Spinal cord (tissue), 10 donors: Measurements from ENCODE around the gene ESYT2. TPM values are rescaled to one million over a fixed set of nuclear protein-coding genes. Genes with fewer than 3 reads are reported as not detected.
"Not testable (repeated sequence)": the region's sequence is repeated elsewhere in the genome, so short reads cannot be mapped to it uniquely, and the experiment has no call there.

Experiments
- DNase-seq, 6 donors: peaks; one replicate each; pipeline versions ENCODE4 v3.0.0 to v3.0.0-alpha.2; 2013 to 2015; ENCODE audit warnings: low spot score in 6 of 6, low read depth in 4 of 6
- H3K27ac ChIP-seq: one replicate; pipeline ENCODE4 v1.5.1; 2013; ENCODE audit warnings: low read depth, low read length, control low read depth
- H3K27me3 ChIP-seq: one replicate; pipeline ENCODE4 v1.6.1; 2013; ENCODE audit warnings: low read length; ENCODE audit not compliant: control insufficient read depth, insufficient read depth
- H3K36me3 ChIP-seq: one replicate; pipeline ENCODE4 v1.6.1; 2013; ENCODE audit warnings: low read length; ENCODE audit not compliant: control insufficient read depth, insufficient read depth
- H3K4me1 ChIP-seq: one replicate; pipeline ENCODE4 v1.6.1; 2013; ENCODE audit warnings: low read length; ENCODE audit not compliant: control insufficient read depth, insufficient read depth
- H3K4me3 ChIP-seq: one replicate; pipeline ENCODE4 v1.5.1; 2013; ENCODE audit warnings: low read depth, low read length, control low read depth
- H3K9me3 ChIP-seq: one replicate; pipeline ENCODE4 v1.6.1; 2013; ENCODE audit warnings: low read length; ENCODE audit not compliant: control insufficient read depth, insufficient read depth
- WGBS: methylation state at CpG from one replicate; pipeline ENCODE4 v1.1.5; 2013; ENCODE audit warnings: missing lambda C conversion rate; ENCODE audit not compliant: insufficient coverage; 5-methylcytosine and 5-hydroxymethylcytosine counted together
- polyA plus RNA-seq, 2 donors: library from polyadenylated mRNA; unstranded; fragments of 120-200 nt; gene quantifications; one replicate each; pipeline ENCODE4 v1.2.1, GENCODE V29; 2013; ENCODE audit not compliant: insufficient read length in 2 of 2
- total RNA-seq, 2 donors: library from RNA; depleted of rRNA in 1 of 2; stranded (reverse); fragments of 120-200 nt in 1 of 2; fragments of >200 nt in 1 of 2; gene quantifications; one replicate each; pipeline versions ENCODE4 v1.2.3 to v1.2.4, GENCODE V29; 2013 to 2014
- donor health status: healthy.

The ESYT2 gene
- total and polyA plus RNA-seq, 4 donors = 28.0 to 73.9 (median 51.9) TPM

DNA sequence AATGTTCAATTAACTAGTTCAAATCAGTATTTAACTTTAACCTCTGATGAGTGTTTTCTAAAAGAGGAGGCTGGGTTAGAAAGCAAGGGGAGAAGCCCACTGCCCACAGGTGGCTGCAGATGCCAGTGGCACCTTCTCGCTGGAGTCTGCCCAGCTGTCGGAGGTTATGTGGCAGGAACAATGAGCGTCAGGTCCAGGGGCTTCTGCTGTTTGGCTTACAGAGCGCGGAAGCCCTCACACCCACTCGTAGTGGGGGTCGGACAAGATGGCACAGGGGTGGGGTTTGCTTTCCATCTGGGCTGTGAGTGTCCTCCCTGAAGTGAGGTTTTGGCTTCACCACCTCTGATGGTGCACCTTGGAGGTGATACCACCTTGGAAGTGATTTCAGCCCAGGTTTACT lies 35.5 kb upstream of the ESYT2 start:
- Histone ChIP-seq H3K27me3 (no peaks in the 10 kb centered on the region), H3K36me3 (peaks cover 8% of the 10 kb centered on the region), H3K27ac (peak overlapping the region; percentile 26), H3K9me3 (no peaks in the 10 kb centered on the region), H3K4me1 (peaks cover 20% of the 10 kb centered on the region), H3K4me3 (no peak overlapping the region)
- WGBS = 95% methylated on average over 7 of the region's 7 CpGs
- DNase-seq = no peak

DNA sequence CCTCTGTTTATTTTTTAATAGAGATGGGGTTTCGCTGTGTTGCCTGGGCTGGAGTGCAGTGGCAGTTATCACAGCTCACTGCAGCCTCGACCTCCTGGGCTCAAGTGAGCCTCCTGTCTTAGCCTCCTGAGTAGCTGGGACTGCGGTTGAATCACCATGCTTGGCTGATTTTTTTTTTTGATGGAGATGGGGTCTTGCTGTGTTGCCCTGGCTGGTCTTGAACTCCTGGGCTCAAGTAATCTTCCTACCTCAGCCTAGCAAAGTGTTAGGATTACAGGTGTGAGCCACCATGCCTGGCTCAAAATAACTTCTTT lies 35.2 kb upstream of the ESYT2 start:
- WGBS = 100% methylated on average over 3 of the region's 3 CpGs
- H3K27me3 ChIP-seq = no peaks in the 10 kb centered on the region
- peaks cover 7% of the 10 kb centered on the region for H3K36me3 ChIP-seq
- H3K27ac ChIP-seq = peak overlapping the region; percentile 26
- peaks cover 22% of the 10 kb centered on the region for H3K4me1 ChIP-seq
- no peaks in the 10 kb centered on the region for H3K9me3 ChIP-seq
- no peak for DNase-seq
- H3K4me3 ChIP-seq = peak overlapping the region; percentile 6

DNA sequence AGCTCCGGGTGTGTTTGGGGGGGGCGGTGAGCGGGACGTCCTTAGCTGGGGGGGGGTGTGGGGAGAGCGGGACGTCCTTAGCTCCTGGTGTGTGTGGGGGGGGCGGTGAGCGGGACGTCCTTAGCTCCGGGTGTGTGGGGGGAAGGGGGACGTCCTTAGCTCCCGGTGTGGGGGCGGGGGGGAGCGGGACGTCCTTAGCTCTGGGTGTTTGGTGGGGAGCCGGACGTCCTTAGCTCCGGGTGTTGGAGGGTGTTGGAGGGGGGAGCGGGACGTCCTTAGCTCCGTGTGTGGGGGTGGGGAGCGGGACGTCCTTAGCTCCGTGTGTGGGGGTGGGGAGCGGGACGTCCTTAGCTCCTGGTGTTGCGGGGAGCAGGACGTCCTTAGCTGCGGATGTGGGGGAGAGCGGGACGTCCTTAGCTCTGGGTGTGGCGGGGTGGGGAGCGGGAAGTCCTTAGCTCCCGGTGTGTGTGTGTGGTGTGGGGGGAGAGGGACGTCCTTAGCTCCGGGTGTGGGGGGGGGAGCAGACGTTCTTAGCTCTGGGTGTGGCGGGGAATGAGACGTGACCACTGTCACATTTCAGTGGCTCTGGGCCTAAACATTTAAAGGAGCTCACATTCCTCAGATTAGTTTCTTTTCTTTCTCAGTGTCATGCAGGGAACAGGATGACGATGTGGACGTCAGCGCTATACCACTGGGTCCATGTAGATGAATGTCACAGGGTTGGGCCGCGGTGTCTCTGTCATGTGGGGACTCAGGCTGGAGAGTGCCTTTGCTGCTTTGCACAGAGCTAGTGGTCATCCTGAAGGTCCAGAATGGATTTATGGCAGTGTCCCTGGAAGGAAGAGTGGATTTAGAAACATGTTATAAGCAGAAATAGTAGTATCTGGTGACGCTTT lies 34.5 kb upstream of the ESYT2 start:
- Histone ChIP-seq H3K4me3 (peak overlapping the region; percentile 6), H3K27ac (peak overlapping the region; percentile 26)

DNA sequence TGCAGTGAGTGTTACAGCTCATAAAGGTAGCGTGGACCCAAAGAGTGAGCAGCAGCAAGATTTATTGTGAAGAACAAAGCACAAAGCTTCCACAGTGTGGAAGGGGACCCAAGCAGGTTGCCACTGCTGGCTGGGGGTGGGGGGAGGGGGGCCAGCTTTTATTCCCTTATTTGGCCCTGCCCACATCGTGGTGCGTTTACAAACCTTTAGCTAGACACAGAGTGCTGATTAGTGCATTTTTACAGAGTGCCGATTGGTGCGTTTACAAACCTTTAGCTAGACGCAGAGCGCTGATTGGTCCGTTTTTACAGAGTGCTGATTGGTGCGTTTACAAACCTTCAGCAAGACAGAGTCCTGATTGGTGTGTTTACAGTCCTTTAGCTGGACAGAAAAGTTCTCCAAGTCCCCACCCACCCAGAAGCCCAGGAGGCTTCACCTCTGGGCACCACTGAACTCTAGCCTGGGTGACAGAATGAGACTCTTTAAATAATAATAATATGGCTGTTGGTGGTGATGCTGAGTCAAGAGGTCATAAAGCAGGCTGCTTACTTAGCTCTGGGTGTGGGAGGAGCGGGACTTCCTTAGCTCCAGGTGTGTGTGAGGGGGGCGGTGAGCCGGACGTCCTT lies 33.8 kb upstream of the ESYT2 start:
- WGBS = 93% methylated on average over 7 of the region's 13 CpGs
- peak in 1 of 6 donors; percentile 9 for DNase-seq
- not testable (repeated sequence) for H3K4me3 ChIP-seq, H3K9me3 ChIP-seq, H3K27ac ChIP-seq, H3K27me3 ChIP-seq, H3K36me3 ChIP-seq
- H3K4me1 ChIP-seq = peaks cover 22% of the 10 kb centered on the region

More for the DNA sequence above, 34.5 kb upstream of the ESYT2 start:
- Histone ChIP-seq H3K4me1 (peaks cover 22% of the 10 kb centered on the region), H3K9me3 (no peaks in the 10 kb centered on the region), H3K36me3 (peaks cover 5% of the 10 kb centered on the region), H3K27me3 (no peaks in the 10 kb centered on the region)
- WGBS = 28% methylated on average over 23 of the region's 45 CpGs
- peak in 2 of 6 donors; percentile 60 to 61 for DNase-seq

DNA sequence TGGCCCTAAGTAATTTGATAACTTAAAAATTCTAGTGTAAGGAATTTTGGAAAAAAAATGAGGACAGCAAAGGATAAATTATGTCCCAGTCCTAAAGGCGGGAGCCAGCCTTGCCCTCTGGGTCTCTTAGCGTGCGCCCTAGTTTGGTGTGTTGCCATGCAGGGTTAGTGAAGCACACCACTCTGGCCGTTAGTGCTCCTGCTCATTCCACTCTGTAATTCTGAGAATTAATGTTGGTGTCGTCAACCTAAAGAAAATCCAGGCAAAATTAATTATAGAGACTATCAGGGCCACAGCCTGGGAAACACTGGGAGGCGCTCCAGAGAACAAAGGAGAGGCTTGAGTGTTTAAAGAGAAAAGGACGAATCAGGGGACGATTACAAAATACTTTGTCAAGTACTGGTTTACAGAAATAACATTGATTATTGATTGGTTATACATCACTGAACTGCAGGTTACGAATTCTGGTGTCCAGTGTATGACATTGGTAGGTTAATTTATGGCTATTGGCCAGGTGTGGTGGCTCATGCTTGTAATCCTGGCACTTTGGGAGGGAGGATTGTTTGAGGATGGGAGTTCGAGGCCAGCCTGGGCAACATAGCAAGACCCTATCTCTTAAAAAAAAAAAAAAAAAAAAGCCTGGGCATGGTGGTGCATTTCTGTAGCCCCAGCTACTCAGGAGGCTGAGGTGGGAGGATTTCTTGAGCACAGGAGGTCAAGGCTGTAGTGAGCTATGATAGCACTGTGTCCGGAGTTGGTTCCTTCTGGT lies 32.8 kb upstream of the ESYT2 start:
- Histone ChIP-seq H3K4me1 (peaks cover 22% of the 10 kb centered on the region), H3K36me3 (peaks cover 2% of the 10 kb centered on the region), H3K27ac (no peak overlapping the region), H3K27me3 (no peaks in the 10 kb centered on the region), H3K9me3 (no peaks in the 10 kb centered on the region), H3K4me3 (no peak overlapping the region)
- 89% methylated on average over 7 of the region's 11 CpGs for WGBS
- no peak for DNase-seq

DNA sequence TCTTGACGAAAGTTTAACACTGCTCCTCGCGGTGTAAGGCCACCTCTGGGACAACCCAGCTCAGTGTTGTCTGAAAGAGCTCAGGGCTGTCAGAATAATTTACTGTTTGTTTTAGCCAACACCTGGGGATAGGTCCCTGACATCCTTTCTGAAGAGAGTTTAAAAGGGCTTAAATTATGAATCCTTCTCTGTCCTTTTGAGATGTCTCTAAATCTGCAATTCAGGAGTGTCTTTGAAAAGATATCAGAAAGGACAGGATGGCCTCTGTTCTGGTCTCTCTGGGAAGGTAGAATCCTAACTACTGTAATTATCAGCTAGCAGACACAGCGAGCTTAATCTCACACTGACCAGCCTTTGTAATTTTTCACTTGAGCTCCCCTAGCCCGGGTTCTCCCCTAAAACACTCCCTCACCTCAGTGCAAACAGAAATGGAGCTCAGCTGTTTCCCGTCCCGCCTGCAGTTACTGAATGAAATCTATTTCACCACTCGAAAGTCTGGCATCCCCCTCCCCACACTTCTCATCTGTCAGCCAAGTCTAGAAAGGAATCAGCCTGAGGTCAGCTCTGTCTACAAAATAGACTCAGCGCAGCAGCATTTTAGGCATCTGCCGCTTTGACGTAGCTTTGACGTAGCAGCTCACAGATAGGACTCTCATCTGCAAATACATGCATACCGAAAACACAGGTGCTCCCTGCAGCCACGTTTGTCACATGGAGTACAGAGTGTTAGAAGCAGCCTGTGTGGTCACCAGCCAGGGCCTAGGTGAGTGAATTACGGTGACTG lies 31.9 kb upstream of the ESYT2 start:
- 53% methylated on average over 14 of the region's 15 CpGs for WGBS
- Histone ChIP-seq H3K4me1 (peaks cover 22% of the 10 kb centered on the region), H3K27ac (no peak overlapping the region), H3K4me3 (no peak overlapping the region), H3K27me3 (no peaks in the 10 kb centered on the region), H3K9me3 (no peaks in the 10 kb centered on the region), H3K36me3 (peaks cover 2% of the 10 kb centered on the region)
- no peak for DNase-seq

DNA sequence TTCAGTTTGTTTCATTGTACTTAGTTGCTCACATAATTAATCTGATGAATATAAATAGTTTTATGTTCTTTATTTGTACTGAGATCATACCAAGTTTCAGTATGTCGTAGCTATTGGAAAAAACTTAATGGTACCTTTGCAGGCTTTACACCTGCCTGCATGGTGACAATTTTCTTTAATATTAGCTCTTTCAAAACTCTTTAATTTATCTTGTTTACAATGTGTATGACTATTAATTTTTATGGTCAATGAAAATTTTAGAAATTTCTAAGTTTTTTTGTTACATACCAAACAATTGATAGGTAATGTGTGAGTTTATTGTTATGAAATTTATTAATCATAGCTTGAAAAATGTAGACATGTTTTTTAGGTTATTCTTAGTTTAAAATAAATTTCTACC lies 31.1 kb upstream of the ESYT2 start:
- WGBS = no CpG with 5 or more reads among the region's 1 CpG
- DNase-seq = no peak
- H3K4me3 ChIP-seq = no peak overlapping the region
- peaks cover 2% of the 10 kb centered on the region for H3K36me3 ChIP-seq
- peaks cover 22% of the 10 kb centered on the region for H3K4me1 ChIP-seq
- no peaks in the 10 kb centered on the region for H3K27me3 ChIP-seq
- no peak overlapping the region for H3K27ac ChIP-seq
- no peaks in the 10 kb centered on the region for H3K9me3 ChIP-seq

DNA sequence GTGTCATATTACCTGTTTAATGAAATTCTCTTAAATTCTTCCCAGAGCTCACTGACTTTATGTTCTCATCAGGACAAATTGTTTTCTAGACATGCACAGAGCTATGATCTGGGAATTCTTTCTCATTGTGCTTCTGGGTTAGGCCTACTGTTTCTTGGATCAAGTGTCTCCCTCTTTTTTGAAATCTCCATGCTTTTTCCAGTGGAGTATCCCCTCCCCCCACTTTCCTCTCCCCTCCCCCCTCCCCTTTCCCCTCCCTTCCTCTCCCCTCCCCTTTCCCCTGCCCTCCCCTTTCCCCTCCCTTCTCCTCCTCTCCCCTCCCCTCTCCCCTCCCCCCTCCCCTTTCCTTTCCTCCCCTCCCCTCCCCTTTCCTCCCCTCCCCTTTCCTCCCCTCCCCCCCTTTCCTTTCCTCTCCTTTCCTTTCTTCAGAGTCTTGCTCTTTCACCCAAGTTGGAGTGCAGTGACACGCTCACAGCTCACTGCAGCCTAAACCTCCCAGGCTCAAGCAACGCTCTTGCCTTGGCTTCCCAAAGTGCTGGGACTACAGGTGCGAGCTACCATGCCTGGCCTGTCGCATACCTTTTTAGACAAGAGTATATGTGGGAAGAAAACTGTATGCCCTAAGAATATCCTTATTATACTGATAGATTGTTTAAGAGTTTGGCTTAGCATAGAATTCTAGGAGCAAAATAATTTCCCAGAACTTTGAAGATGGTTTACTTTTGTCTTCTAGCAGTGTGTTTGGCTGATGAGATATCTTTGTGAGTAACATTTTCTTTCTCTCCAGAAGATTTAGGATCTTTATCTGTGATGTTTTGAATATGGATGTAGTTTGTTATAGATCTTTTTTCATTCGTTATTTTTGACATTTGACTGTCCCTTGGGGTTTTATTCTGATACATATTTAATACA lies 29.5 kb upstream of the ESYT2 start:
- peaks cover 13% of the 10 kb centered on the region for H3K4me1 ChIP-seq

More for the DNA sequence above, 29.5 kb upstream of the ESYT2 start:
- DNase-seq = no peak
- H3K27me3 ChIP-seq = no peaks in the 10 kb centered on the region
- H3K4me3 ChIP-seq = no peak overlapping the region
- peaks cover 2% of the 10 kb centered on the region for H3K36me3 ChIP-seq
- no peak overlapping the region for H3K27ac ChIP-seq
- H3K9me3 ChIP-seq = no peaks in the 10 kb centered on the region
- WGBS = no CpG with 5 or more reads among the region's 5 CpGs
